Nephron progenitor cell (in vitro differentiated cells): ENCODE results near the gene MEGF8.

Experiments
- DNase-seq: peaks from one replicate; pipeline ENCODE4 v3.0.0; 2021
- H3K27ac Mint-ChIP-seq: 2 replicates; pipeline ENCODE4 v1.8.0; 2021; ENCODE audit warnings: mild to moderate bottlenecking, moderate library complexity, mixed read lengths
- H3K27me3 Mint-ChIP-seq: 2 replicates; pipeline ENCODE4 v1.8.0; 2021; ENCODE audit warnings: mild to moderate bottlenecking, low read depth, mixed read lengths; ENCODE audit not compliant: poor library complexity
- H3K36me3 Mint-ChIP-seq: 2 replicates; pipeline ENCODE4 v1.8.0; 2021; ENCODE audit warnings: low read depth, mixed read lengths
- H3K4me1 Mint-ChIP-seq: 2 replicates; pipeline ENCODE4 v1.8.0; 2021; ENCODE audit warnings: mixed read lengths
- H3K4me3 Mint-ChIP-seq: 2 replicates; pipeline ENCODE4 v1.8.0; 2021; ENCODE audit warnings: mild to moderate bottlenecking, moderate library complexity, mixed read lengths
- H3K9me3 Mint-ChIP-seq: 2 replicates; pipeline ENCODE4 v1.8.0; 2021; ENCODE audit warnings: mild to moderate bottlenecking, moderate library complexity, mixed read lengths
- TF ChIP-seq, protein P1 (sequence below): fragments of 200-600 bp; sonication (generic); IDR thresholded peaks from 2 replicates; pipeline ENCODE4 v1.5.0; 2021; ENCODE audit warnings: antibody characterized with exemption

The MEGF8 gene

DNA sequence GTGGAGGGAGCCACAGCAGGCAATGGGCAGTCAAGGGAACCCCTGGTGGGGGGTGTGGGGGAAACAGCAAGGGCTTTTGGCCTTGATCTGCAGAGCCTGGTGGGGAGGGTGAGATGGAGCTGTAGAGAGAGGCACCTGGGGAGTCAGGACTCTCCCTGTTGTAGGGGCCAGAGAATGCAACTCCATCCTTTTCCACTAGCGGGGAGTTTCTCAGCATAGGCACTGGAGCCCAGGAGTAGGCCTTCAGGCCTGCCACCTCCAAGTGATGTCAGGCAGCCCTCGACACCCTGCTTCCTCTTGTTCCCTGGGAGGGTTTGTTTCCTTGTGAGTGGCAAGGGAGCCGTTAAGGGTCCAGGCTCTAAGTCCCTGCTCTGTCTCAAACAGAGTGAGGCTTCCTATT, 25.0 kb downstream of the MEGF8 start:
- no peak overlapping the region for H3K4me3 Mint-ChIP-seq
- TF ChIP-seq, protein P1, sequence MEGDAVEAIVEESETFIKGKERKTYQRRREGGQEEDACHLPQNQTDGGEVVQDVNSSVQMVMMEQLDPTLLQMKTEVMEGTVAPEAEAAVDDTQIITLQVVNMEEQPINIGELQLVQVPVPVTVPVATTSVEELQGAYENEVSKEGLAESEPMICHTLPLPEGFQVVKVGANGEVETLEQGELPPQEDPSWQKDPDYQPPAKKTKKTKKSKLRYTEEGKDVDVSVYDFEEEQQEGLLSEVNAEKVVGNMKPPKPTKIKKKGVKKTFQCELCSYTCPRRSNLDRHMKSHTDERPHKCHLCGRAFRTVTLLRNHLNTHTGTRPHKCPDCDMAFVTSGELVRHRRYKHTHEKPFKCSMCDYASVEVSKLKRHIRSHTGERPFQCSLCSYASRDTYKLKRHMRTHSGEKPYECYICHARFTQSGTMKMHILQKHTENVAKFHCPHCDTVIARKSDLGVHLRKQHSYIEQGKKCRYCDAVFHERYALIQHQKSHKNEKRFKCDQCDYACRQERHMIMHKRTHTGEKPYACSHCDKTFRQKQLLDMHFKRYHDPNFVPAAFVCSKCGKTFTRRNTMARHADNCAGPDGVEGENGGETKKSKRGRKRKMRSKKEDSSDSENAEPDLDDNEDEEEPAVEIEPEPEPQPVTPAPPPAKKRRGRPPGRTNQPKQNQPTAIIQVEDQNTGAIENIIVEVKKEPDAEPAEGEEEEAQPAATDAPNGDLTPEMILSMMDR, result no peak
- peaks cover 7% of the 10 kb centered on the region for H3K4me1 Mint-ChIP-seq
- peaks cover 28% of the 10 kb centered on the region for H3K36me3 Mint-ChIP-seq
- no peaks in the 10 kb centered on the region for H3K9me3 Mint-ChIP-seq
- no peak overlapping the region for H3K27ac Mint-ChIP-seq
- no peaks in the 10 kb centered on the region for H3K27me3 Mint-ChIP-seq
- no peak for DNase-seq

- no peak for DNase-seq
- peaks cover 7% of the 10 kb centered on the region for H3K4me1 Mint-ChIP-seq
Observed at GRCh38 chr19:42351079-42351735, 25.8 kb downstream of the MEGF8 start.

DNA sequence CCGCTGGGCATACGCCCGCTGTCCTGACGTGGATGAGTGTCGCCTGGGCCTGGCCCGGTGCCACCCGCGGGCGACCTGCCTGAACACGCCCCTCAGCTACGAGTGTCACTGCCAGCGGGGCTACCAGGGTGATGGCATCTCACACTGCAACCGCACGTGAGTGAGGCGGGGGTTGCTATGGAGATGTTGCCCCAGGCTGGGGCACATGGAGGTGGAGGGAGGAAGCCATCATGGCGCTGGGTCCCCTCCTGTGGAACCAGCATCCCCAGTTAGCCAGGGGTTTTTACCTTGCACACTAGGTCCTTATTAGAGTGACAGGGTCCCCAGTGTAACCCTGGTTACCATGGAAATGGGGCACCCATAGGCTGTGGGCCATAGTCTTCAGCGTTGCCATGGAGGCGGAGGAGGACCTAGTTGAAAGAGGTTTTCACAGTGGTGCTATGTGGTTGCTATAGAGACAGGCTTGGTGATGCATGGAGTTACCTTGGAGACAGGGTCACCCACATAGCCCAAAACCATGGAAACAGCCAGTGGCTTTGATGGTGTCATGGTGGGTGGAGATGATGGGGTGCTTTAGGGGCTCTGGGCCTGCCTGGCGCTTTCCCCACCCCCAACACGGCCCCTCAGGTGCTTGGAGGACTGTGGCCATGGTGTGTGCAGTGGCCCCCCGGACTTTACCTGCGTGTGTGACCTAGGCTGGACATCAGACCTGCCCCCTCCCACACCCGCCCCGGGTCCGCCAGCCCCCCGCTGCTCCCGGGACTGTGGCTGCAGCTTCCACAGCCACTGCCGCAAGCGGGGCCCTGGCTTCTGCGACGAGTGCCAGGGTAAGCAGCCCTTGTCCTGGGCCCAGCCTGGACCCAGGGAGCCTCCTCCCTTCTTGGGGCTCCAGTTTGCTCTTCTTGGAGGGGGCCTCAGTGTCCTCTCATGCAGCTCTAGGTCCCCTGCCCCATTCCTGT, 27.1 kb downstream of the MEGF8 start:
- H3K9me3 Mint-ChIP-seq, result no peaks in the 10 kb centered on the region
- no peaks in the 10 kb centered on the region for H3K27me3 Mint-ChIP-seq
- no peak overlapping the region for H3K4me3 Mint-ChIP-seq
- peaks cover 9% of the 10 kb centered on the region for H3K4me1 Mint-ChIP-seq
- peaks cover 20% of the 10 kb centered on the region for H3K36me3 Mint-ChIP-seq
- TF ChIP-seq, protein P1, result no peak
- H3K27ac Mint-ChIP-seq, result peak overlapping the region; percentile 48
- no peak for DNase-seq

More at GRCh38 chr19:42351079-42351735, 25.8 kb downstream of the MEGF8 start:
- TF ChIP-seq, protein P1, result no peak
- peaks cover 25% of the 10 kb centered on the region for H3K36me3 Mint-ChIP-seq
- no peaks in the 10 kb centered on the region for H3K27me3 Mint-ChIP-seq
- peak overlapping the region; percentile 75 for H3K27ac Mint-ChIP-seq
- H3K9me3 Mint-ChIP-seq, result no peaks in the 10 kb centered on the region
- H3K4me3 Mint-ChIP-seq, result no peak overlapping the region

DNA sequence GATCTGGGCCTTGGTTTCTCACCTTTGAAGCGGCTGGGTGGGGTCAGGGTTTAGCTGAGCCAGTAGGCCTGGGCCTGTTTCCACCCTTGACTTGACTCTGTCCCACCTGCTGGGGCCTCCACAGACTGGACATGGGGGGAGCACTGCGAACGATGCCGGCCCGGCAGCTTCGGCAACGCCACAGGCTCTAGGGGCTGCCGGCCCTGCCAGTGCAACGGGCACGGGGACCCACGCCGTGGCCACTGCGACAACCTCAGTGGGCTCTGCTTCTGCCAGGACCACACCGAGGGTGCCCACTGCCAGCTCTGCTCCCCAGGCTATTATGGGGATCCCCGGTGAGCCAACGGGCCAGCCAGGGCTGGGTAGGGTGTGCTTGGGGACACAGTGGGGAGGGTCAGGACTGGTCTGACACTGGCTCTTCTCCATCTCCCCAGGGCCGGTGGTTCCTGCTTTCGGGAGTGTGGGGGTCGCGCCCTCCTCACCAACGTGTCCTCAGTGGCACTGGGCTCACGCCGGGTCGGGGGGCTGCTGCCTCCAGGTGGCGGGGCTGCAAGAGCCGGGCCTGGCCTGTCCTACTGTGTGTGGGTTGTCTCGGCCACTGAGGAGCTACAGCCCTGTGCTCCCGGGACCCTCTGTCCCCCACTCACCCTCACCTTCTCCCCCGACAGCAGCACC, 28.0 kb downstream of the MEGF8 start:
- Mint-ChIP-seq H3K27ac (no peak overlapping the region), H3K4me1 (peaks cover 18% of the 10 kb centered on the region), H3K4me3 (no peak overlapping the region), H3K27me3 (no peaks in the 10 kb centered on the region), H3K9me3 (no peaks in the 10 kb centered on the region), H3K36me3 (peaks cover 19% of the 10 kb centered on the region)
- TF ChIP-seq, protein P1, result no peak
- no peak for DNase-seq

- Mint-ChIP-seq H3K27ac (no peak overlapping the region), H3K36me3 (peaks cover 30% of the 10 kb centered on the region), H3K27me3 (no peaks in the 10 kb centered on the region), H3K9me3 (no peaks in the 10 kb centered on the region), H3K4me3 (no peak overlapping the region), H3K4me1 (peaks cover 29% of the 10 kb centered on the region)
- TF ChIP-seq, protein P1, result no peak
- DNase-seq, result no peak
Observed at GRCh38 chr19:42355896-42356295, 30.5 kb downstream of the MEGF8 start.
